Retina (tissue), 1 donor: ENCODE data around the gene ADGRG1.

Experiments
- DNase-seq: peaks from one replicate; pipeline ENCODE4 v3.0.0-alpha.2; 2016

The ADGRG1 gene

GRCh38 chr16:57649443-57649751 lies 21.0 kb downstream of the ADGRG1 start:
- no peak for DNase-seq

- no peak for DNase-seq
Observed at GRCh38 chr16:57649846-57650245, 21.4 kb downstream of the ADGRG1 start.

- no peak for DNase-seq
Observed at GRCh38 chr16:57651344-57652333, 23.2 kb downstream of the ADGRG1 start.

GRCh38 chr16:57652695-57653471 lies 24.5 kb downstream of the ADGRG1 start:
- no peak for DNase-seq

- DNase-seq, result no peak
Observed at GRCh38 chr16:57653936-57654335, 25.5 kb downstream of the ADGRG1 start.

GRCh38 chr16:57656342-57656955 lies 28.0 kb downstream of the ADGRG1 start:
- DNase-seq, result no peak

GRCh38 chr16:57657228-57657627 lies 28.8 kb downstream of the ADGRG1 start:
- DNase-seq, result no peak

- no peak for DNase-seq
Observed at GRCh38 chr16:57658130-57658877, 29.9 kb downstream of the ADGRG1 start.

GRCh38 chr16:57658878-57659674 lies 30.6 kb downstream of the ADGRG1 start:
- DNase-seq, result no peak

- no peak for DNase-seq
Observed at GRCh38 chr16:57660715-57661463, 32.5 kb downstream of the ADGRG1 start.

GRCh38 chr16:57661510-57661909 lies 33.1 kb downstream of the ADGRG1 start:
- no peak for DNase-seq

- DNase-seq, result no peak
Observed at GRCh38 chr16:57661936-57662906, 33.8 kb downstream of the ADGRG1 start.

- no peak for DNase-seq
Observed at GRCh38 chr16:57663436-57663835, 35.0 kb downstream of the ADGRG1 start.

GRCh38 chr16:57663917-57664661 lies 35.7 kb downstream of the ADGRG1 start:
- DNase-seq, result no peak

- DNase-seq, result no peak
Observed at GRCh38 chr16:57664662-57665025, 36.2 kb downstream of the ADGRG1 start.

GRCh38 chr16:57665541-57665940 lies 37.1 kb downstream of the ADGRG1 start:
- no peak for DNase-seq

GRCh38 chr16:57666353-57667047 lies 38.1 kb downstream of the ADGRG1 start:
- DNase-seq, result no peak

GRCh38 chr16:57667048-57667525 lies 38.7 kb downstream of the ADGRG1 start:
- DNase-seq, result no peak
